ENCODE data around the gene BRD3OS.

GRCh38 chr9:134007150-134007549 lies 18.1 kb upstream of the BRD3OS start:
- no peak for TF ChIP-seq CTCF (conservative IDR thresholded peaks at IDR 0.05)
- TF ChIP-seq ZFX (IDR thresholded peaks at IDR 0.05): no peak
